CD8-positive, alpha-beta memory T cell (primary cell): ENCODE measurements around the gene LY6G6D. TPM values are rescaled to one million over a fixed set of nuclear protein-coding genes. Genes with fewer than 3 reads are reported as not detected.

ENCODE experiments used
- CTCF ChIA-PET: fragments of 350-600 bp; sonication (Branson Sonifier 250); formaldehyde crosslinking; loops from one replicate; lab custom pipeline; 2021; ENCODE audit warnings: antibody characterized with exemption; lab: Charles Lee
- POLR2A ChIA-PET: fragments of 350-600 bp; sonication (Branson Sonifier 250); formaldehyde crosslinking; loops from one replicate; lab custom pipeline; 2021; ENCODE audit warnings: antibody characterized with exemption; lab: Charles Lee
- DNase-seq, 5 donors: peaks; one replicate each; pipeline versions ENCODE4 v3.0.0 to v3.0.0-alpha.2; 2020 to 2022; ENCODE audit warnings: mixed read lengths in 1 of 5
- H3K27ac ChIP-seq: one replicate; pipeline ENCODE4 v1.7.0; 2013; ENCODE audit warnings: low read depth, mild to moderate bottlenecking, low read length, moderate library complexity
- H3K27me3 ChIP-seq: 2 replicates; pipeline ENCODE4 v1.7.0; 2013; ENCODE audit warnings: low read length, mild to moderate bottlenecking; ENCODE audit not compliant: insufficient read depth, poor library complexity, severe bottlenecking
- H3K36me3 ChIP-seq: 2 replicates; pipeline ENCODE4 v1.7.0; 2013; ENCODE audit warnings: mild to moderate bottlenecking, low read length, moderate library complexity; ENCODE audit not compliant: insufficient read depth
- H3K4me1 ChIP-seq: 2 replicates; pipeline ENCODE4 v1.7.0; 2013; ENCODE audit warnings: mild to moderate bottlenecking, low read length, moderate library complexity; ENCODE audit not compliant: insufficient read depth
- H3K4me3 ChIP-seq: 2 replicates; pipeline ENCODE4 v1.7.0; 2013; ENCODE audit warnings: mild to moderate bottlenecking, low read length
- H3K9me3 ChIP-seq: 2 replicates; pipeline ENCODE4 v1.7.0; 2013; ENCODE audit warnings: mild to moderate bottlenecking, low read length
- H3K27ac Mint-ChIP-seq, 8 donors: one replicate each; pipeline ENCODE4 v1.8.0; 2020 to 2021; ENCODE audit warnings: mixed read lengths in 8 of 8, mild to moderate bottlenecking in 6 of 8, inconsistent platforms in 3 of 8, moderate library complexity in 3 of 8
- H3K27me3 Mint-ChIP-seq, 2 donors: one replicate each; pipeline ENCODE4 v1.8.0; 2020 to 2021; ENCODE audit warnings: mixed read lengths in 2 of 2, mild to moderate bottlenecking in 1 of 2, moderate library complexity in 1 of 2
- H3K36me3 Mint-ChIP-seq, 3 donors: one replicate each; pipeline ENCODE4 v1.8.0; 2020 to 2021; ENCODE audit warnings: mixed read lengths in 3 of 3, inconsistent platforms in 1 of 3, mild to moderate bottlenecking in 1 of 3
- H3K4me1 Mint-ChIP-seq, 3 donors: one replicate each; pipeline ENCODE4 v1.8.0; 2020 to 2021; ENCODE audit warnings: mixed read lengths in 3 of 3, inconsistent platforms in 1 of 3, mild to moderate bottlenecking in 1 of 3
- H3K4me3 Mint-ChIP-seq, 7 donors: one replicate each; pipeline ENCODE4 v1.8.0; 2020 to 2021; ENCODE audit warnings: mixed read lengths in 7 of 7, mild to moderate bottlenecking in 6 of 7, moderate library complexity in 4 of 7, inconsistent platforms in 2 of 7
- H3K9me3 Mint-ChIP-seq, 5 donors: one replicate each; pipeline ENCODE4 v1.8.0; 2020 to 2022; ENCODE audit warnings: mixed read lengths in 5 of 5, mild to moderate bottlenecking in 3 of 5, moderate library complexity in 2 of 5, inconsistent platforms in 1 of 5
- polyA plus RNA-seq: library from polyadenylated mRNA; unstranded; fragments of 300-500 nt; fragmentation: Illumina TruSeq; gene quantifications from one replicate; pipeline ENCODE4 v1.2.3, GENCODE V29; 2021
- total RNA-seq, 2 experiments: library from RNA; stranded (reverse); gene quantifications; one replicate each; pipeline ENCODE4 v1.2.3, GENCODE V29; 2021

Gene LY6G6D
- total and polyA plus RNA-seq, 3 experiments from 2014 or later: not detected

DNA sequence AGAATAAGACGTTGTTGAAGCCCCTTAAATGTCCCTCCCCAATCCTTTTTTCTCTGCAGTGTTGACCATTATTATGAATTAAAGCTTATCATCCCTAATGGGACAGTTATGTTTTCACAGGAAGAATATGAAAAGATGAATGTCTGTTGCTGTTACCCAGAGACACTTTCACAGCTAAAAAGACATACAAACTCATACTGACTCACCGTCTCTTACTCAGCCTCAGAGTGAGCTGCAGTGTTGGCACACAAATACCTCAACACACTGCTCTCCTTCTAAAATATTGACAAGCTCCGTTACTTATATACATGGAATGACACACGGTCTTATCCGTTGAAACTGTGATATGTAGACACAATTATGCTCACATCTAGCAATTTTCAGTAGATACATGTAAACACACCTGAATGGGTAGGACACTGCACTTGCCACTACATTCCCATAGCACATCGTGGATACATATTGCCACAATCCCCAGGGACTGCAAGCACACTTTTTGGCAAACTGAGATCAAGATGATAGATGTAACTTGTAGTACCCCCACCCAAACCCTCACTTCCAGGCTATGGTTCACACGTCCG is 37.7 kb downstream of the LY6G6D start:
- POLR2A ChIA-PET: interaction anchor here (0.6 kb wide), 1 partner anchor 15 kb away, joined by 4 read pairs; no protein-coding TSS in a partner anchor
- Mint-ChIP-seq H3K36me3 (peaks cover 0 to 2% (median 0%) of the 10 kb centered on the region in 3 donors), H3K27ac (no peak overlapping the region), H3K4me1 (no peaks in the 10 kb centered on the region), H3K4me3 (no peak overlapping the region), H3K27me3 (no peaks in the 10 kb centered on the region), H3K9me3 (no peaks in the 10 kb centered on the region)
- no peak overlapping the region for H3K27ac ChIP-seq
- no peak for DNase-seq
- no peaks in the 10 kb centered on the region for H3K36me3 ChIP-seq
- no peaks in the 10 kb centered on the region for H3K4me1 ChIP-seq
- no peak overlapping the region for H3K4me3 ChIP-seq
- CTCF ChIA-PET: no interaction called here
- H3K9me3 ChIP-seq: no peaks in the 10 kb centered on the region
- no peaks in the 10 kb centered on the region for H3K27me3 ChIP-seq

DNA sequence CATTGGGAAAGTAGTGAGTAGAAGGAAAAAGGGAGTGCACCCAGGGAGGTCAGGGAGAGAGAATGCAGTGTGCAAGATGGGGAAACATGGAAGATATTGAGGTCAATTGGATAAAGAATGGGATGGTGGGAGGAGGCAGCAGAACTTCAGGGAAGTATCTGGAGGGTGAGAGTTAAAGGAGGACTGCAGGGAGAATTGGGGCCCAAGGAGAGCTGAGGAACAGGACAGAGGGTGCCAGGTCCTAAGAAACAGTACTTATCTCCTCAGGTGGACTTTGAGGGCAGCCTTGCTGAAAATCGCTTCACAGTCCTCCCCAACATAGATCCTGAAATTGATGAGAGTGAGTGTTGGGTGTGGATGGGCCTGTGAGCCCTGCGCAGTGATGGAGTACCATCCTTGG is 43.1 kb downstream of the LY6G6D start:
- Histone ChIP-seq H3K4me1 (no peaks in the 10 kb centered on the region), H3K9me3 (no peaks in the 10 kb centered on the region), H3K27ac (no peak overlapping the region), H3K27me3 (no peaks in the 10 kb centered on the region), H3K4me3 (no peak overlapping the region), H3K36me3 (peaks cover 6% of the 10 kb centered on the region)
- H3K4me1 Mint-ChIP-seq: no peaks in the 10 kb centered on the region
- H3K9me3 Mint-ChIP-seq: no peaks in the 10 kb centered on the region
- no peaks in the 10 kb centered on the region for H3K27me3 Mint-ChIP-seq
- ChIA-PET POLR2A (no interaction called here), CTCF (no interaction called here)
- H3K27ac Mint-ChIP-seq: peak overlapping the region in 1 of 8 donors; percentile 47
- no peak overlapping the region for H3K4me3 Mint-ChIP-seq
- H3K36me3 Mint-ChIP-seq: peaks cover 0 to 12% (median 6%) of the 10 kb centered on the region in 3 donors
- no peak for DNase-seq

DNA sequence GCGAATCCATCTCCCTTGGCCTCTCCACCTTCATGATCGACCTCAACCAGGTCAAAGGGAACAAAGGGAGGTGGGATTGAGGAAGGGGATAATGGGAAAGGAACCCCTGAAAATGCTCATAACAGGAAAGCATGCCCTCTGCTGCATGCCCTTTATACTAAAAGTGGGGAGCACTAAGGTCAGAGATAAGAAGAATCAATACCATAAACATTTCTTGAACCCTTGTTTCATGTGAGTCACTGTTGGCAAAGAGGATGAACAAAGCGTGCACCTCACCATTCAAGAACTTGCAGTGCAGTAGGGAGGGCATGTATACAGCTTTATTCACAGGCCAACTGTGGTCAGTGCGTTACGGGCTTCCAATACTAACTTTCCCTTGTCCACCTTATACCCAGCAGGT is 45.6 kb downstream of the LY6G6D start:
- H3K4me1 Mint-ChIP-seq: no peaks in the 10 kb centered on the region
- Histone ChIP-seq H3K4me3 (no peak overlapping the region), H3K36me3 (peaks cover 6% of the 10 kb centered on the region), H3K4me1 (no peaks in the 10 kb centered on the region), H3K27me3 (no peaks in the 10 kb centered on the region), H3K9me3 (no peaks in the 10 kb centered on the region), H3K27ac (no peak overlapping the region)
- ChIA-PET POLR2A (no interaction called here), CTCF (interaction anchor here (1.5 kb wide), 1 partner anchor 9 kb away, joined by 5 read pairs; no protein-coding TSS in a partner anchor)
- no peak overlapping the region for H3K27ac Mint-ChIP-seq
- no peak overlapping the region for H3K4me3 Mint-ChIP-seq
- no peak for DNase-seq
- H3K27me3 Mint-ChIP-seq: no peaks in the 10 kb centered on the region
- H3K9me3 Mint-ChIP-seq: no peaks in the 10 kb centered on the region
- H3K36me3 Mint-ChIP-seq: peaks cover 0 to 12% (median 8%) of the 10 kb centered on the region in 3 donors

DNA sequence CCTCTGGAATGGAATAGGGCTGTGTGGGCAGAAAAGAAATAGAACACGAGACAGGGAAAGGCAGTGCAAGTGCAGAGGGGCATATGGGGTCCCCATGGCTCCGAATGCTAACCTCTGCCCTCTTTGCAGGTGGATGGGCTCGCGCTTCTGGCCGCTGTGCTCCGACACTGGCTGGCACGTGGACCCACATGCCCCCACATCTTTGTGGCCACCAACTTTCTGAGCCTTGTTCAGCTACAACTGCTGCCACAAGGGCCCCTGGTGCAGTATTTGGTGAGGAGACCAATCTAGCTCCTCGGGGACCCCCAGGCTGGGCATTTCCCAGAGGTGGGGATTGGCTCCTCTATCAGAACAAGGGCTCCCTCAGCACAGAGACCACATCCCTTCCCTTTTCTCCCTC is 46.2 kb downstream of the LY6G6D start:
- ChIA-PET POLR2A (no interaction called here), CTCF (interaction anchor here (0.6 to 1.5 kb wide), 2 partner anchors 8 to 27 kb away, joined by 3 to 5 read pairs; no protein-coding TSS in a partner anchor)
- peaks cover 0 to 12% (median 8%) of the 10 kb centered on the region in 3 donors for H3K36me3 Mint-ChIP-seq

DNA sequence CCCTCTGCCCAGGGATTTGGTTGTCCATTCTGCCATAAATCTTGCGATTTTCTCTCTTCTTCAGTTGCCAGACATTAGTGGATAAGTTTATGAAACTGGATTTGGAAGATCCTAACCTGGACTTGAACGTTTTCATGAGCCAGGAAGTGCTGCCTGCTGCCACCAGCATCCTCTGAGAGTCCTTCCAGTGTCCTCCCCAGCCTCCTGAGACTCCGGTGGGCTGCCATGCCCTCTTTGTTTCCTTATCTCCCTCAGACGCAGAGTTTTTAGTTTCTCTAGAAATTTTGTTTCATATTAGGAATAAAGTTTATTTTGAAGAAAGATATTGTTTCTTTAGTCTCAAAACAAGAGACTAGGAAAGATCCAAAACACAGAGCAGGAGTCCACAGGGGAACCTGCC is 47.2 kb downstream of the LY6G6D start, which contains the start of gene SAPCD1:
SAPCD1 (plus strand) TSS at position 301 of the 400 bp plus-strand sequence. CDS start 399 bp downstream, outside the sequence.
- DNase-seq: no peak
- H3K27me3 ChIP-seq: no peaks in the 10 kb centered on the region
- H3K27ac Mint-ChIP-seq: peak within 1 kb of the TSS in 5 of 8 donors; percentile 24 to 70 (median 45)
- no peak within 1 kb of the TSS for H3K4me3 Mint-ChIP-seq
- H3K27ac ChIP-seq: no peak within 1 kb of the TSS
- no peaks in the 10 kb centered on the region for H3K4me1 ChIP-seq
- H3K4me3 ChIP-seq: no peak within 1 kb of the TSS
- H3K9me3 Mint-ChIP-seq: no peaks in the 10 kb centered on the region
- H3K9me3 ChIP-seq: no peaks in the 10 kb centered on the region
- peaks cover 6% of the 10 kb centered on the region for H3K36me3 ChIP-seq
- CTCF ChIA-PET: no interaction called here
- no peaks in the 10 kb centered on the region for H3K4me1 Mint-ChIP-seq
- peaks cover 0 to 12% (median 8%) of the 10 kb centered on the region in 3 donors for H3K36me3 Mint-ChIP-seq
- POLR2A ChIA-PET: no interaction called here
- H3K27me3 Mint-ChIP-seq: no peaks in the 10 kb centered on the region

More for the DNA sequence above, 46.2 kb downstream of the LY6G6D start:
- peak overlapping the region in 1 of 8 donors; percentile 23 for H3K27ac Mint-ChIP-seq
- H3K4me3 Mint-ChIP-seq: no peak overlapping the region
- no peaks in the 10 kb centered on the region for H3K9me3 ChIP-seq
- DNase-seq: no peak
- no peak overlapping the region for H3K27ac ChIP-seq
- no peaks in the 10 kb centered on the region for H3K27me3 Mint-ChIP-seq
- no peak overlapping the region for H3K4me3 ChIP-seq
- H3K9me3 Mint-ChIP-seq: no peaks in the 10 kb centered on the region
- no peaks in the 10 kb centered on the region for H3K4me1 Mint-ChIP-seq
- peaks cover 6% of the 10 kb centered on the region for H3K36me3 ChIP-seq
- H3K27me3 ChIP-seq: no peaks in the 10 kb centered on the region
- no peaks in the 10 kb centered on the region for H3K4me1 ChIP-seq

DNA sequence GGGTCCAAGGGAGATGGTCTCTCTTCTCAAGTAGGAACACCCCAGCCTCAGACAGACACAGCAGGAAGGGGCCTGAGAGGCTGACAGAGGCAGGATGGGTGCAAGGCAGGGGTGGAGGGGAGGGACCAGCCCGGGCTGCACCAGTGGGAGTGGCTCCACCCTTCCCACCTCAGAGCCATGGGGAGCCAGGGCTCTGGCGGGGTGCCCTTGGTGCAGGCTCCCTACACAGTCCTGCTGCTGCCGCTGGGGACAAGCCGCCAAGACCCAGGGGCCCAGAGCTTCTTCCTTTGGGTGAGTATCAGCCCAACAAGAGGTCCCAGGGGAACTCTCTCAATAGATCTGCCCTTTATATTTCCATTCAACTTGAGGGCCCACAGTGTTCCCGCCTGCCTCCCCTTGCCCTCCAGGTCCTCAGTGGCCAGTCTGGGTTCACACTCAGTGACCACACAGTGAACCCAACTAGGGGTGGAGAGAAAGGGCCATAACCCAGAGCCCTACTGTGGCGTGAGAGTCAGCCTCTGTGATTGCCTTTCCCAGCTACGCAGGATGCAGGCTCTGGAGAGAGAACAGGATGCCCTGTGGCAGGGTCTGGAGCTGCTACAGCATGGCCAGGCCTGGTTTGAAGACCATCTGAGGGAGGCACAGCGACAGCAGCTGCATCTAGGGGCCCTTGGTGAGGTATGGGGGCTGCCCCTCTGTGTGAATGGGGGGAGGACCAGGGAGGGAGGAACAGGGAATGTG is 47.9 kb downstream of the LY6G6D start:
- H3K27me3 Mint-ChIP-seq: no peaks in the 10 kb centered on the region
- Histone ChIP-seq H3K27ac (no peak overlapping the region), H3K36me3 (peaks cover 6% of the 10 kb centered on the region), H3K4me3 (no peak overlapping the region), H3K4me1 (no peaks in the 10 kb centered on the region), H3K9me3 (no peaks in the 10 kb centered on the region), H3K27me3 (no peaks in the 10 kb centered on the region)
- no peaks in the 10 kb centered on the region for H3K4me1 Mint-ChIP-seq
- H3K9me3 Mint-ChIP-seq: no peaks in the 10 kb centered on the region
- H3K36me3 Mint-ChIP-seq: peaks cover 0 to 12% (median 8%) of the 10 kb centered on the region in 3 donors
- CTCF ChIA-PET: no interaction called here
- no peak for DNase-seq
- H3K4me3 Mint-ChIP-seq: no peak overlapping the region
- H3K27ac Mint-ChIP-seq: peak overlapping the region in 3 of 8 donors; percentile 38 to 70 (median 56)
- POLR2A ChIA-PET: no interaction called here

DNA sequence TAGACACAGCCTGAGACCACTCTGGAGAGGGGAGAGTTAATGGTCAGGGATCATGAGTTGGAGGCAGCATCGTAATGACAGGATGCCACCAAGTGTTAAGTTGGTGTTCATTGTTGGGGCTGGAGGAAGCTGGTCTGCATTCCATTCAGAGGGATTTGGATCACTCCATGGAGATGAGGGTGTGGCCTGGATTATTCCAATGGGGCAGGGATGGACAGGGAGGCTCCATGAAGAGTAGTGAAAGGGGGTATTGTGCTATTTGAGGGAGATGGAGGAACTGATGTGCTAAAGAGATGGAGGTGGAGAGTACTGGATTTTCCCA is 48.4 kb downstream of the LY6G6D start:
- H3K4me3 ChIP-seq: no peak overlapping the region
- no peaks in the 10 kb centered on the region for H3K9me3 ChIP-seq
- CTCF ChIA-PET: no interaction called here
- no peaks in the 10 kb centered on the region for H3K4me1 ChIP-seq
- peaks cover 0 to 12% (median 8%) of the 10 kb centered on the region in 3 donors for H3K36me3 Mint-ChIP-seq
- peak overlapping the region in 4 of 8 donors; percentile 33 to 70 (median 44) for H3K27ac Mint-ChIP-seq
- H3K27me3 ChIP-seq: no peaks in the 10 kb centered on the region
- H3K36me3 ChIP-seq: peaks cover 6% of the 10 kb centered on the region
- POLR2A ChIA-PET: no interaction called here
- DNase-seq: no peak
- no peaks in the 10 kb centered on the region for H3K4me1 Mint-ChIP-seq
- H3K27ac ChIP-seq: no peak overlapping the region
- no peaks in the 10 kb centered on the region for H3K9me3 Mint-ChIP-seq
- no peaks in the 10 kb centered on the region for H3K27me3 Mint-ChIP-seq
- no peak overlapping the region for H3K4me3 Mint-ChIP-seq

DNA sequence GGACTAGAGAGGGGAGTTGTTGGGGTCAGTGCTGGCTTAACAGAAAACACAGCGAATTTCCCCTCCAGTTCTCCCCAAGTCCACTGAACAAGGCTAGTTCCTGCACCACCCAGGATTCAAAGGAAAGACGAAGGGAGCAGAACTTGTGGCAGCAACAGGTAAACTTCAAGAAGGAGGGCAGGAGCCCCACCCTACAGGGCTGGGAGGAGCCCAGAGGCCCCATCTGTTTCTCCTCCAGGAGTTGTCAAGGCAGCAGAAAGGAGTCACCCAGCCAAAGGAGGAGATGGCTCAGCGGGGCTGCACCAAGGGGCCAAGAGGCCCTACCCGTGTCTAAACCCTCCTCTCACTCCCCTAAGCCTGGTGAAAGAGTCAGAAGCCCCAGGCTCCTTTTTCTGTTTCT is 49.0 kb downstream of the LY6G6D start:
- Mint-ChIP-seq H3K27ac (peak overlapping the region in 2 of 8 donors; percentile 33 to 50), H3K27me3 (no peaks in the 10 kb centered on the region), H3K9me3 (no peaks in the 10 kb centered on the region), H3K36me3 (peaks cover 0 to 8% (median 7%) of the 10 kb centered on the region in 3 donors), H3K4me3 (no peak overlapping the region), H3K4me1 (no peaks in the 10 kb centered on the region)
- no peak for DNase-seq
- CTCF ChIA-PET: no interaction called here
- H3K27me3 ChIP-seq: no peaks in the 10 kb centered on the region
- peaks cover 6% of the 10 kb centered on the region for H3K36me3 ChIP-seq
- POLR2A ChIA-PET: no interaction called here
- H3K4me1 ChIP-seq: no peaks in the 10 kb centered on the region
- H3K4me3 ChIP-seq: no peak overlapping the region
- H3K9me3 ChIP-seq: no peaks in the 10 kb centered on the region
- H3K27ac ChIP-seq: no peak overlapping the region
